Measurements from ENCODE around the gene GRM4. TPM values are rescaled to one million over a fixed set of nuclear protein-coding genes. Genes with fewer than 3 reads are reported as not detected.

Gene GRM4
- total RNA-seq, 1 experiment from 2014 or later: 5.6 TPM

DNA sequence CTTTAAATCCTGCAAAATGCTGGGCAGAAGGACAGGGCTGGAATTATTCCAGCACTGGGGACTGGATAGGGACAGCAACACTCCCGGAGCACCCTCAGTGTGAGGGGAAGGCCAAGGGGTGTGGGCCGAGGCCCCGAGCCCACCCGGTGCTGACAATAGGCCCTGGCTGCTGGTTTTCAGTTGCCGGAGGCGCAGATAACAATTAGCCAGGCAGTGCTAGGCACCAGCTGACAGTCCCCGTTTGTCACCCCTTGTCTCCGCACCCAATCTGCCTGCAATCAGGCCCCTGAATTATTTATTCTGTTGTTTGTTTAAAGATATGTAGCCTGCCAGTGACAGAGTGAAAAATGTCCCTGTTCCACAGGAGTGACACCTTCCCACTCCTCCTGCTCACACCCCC is 120.0 kb downstream of the GRM4 start:
- H4K8ac ChIP-seq (replicated peaks; ENCODE audit: insufficient read length, low read depth, low read length): no peak overlapping the region
- no peak overlapping the region for H2BK120ac ChIP-seq (ENCODE audit: low read depth, low read length, poor library complexity, severe bottlenecking)
- H2BK15ac ChIP-seq (ENCODE audit: low read depth, low read length): no peak overlapping the region
- no peak overlapping the region for H3K4ac ChIP-seq (ENCODE audit: low read depth, low read length)
- no peak overlapping the region for H3K56ac ChIP-seq (ENCODE audit: insufficient read length, low read depth, low read length)
- no peak overlapping the region for H3K23ac ChIP-seq (ENCODE audit: insufficient read length, low read depth, low read length)
- no peak overlapping the region for H3K9ac ChIP-seq (ENCODE audit: extremely low read depth, insufficient read length, low read length)
- no peak overlapping the region for H2AK5ac ChIP-seq (ENCODE audit: insufficient read length, low read length)
- no CpG with 5 or more reads among the region's 8 CpGs for WGBS (ENCODE audit: extremely low coverage, insufficient read length, low lambda C conversion rate)
- Mint-ChIP-seq H3K4me1 (peaks cover 7 to 12% of the 10 kb centered on the region in 2 experiments), H3K27ac (no peak overlapping the region), H3K4me3 (no peak overlapping the region), H3K36me3 (ENCODE audit: insufficient read depth in 1 of 3, low read depth in 3 of 3) (peaks cover 0 to 8% (median 6%) of the 10 kb centered on the region in 3 experiments; a peak in 3 of 7 replicates), H3K9me3 (peaks cover 0 to 3% of the 10 kb centered on the region in 2 experiments; a peak in 1 of 5 replicates), H3K27me3 (ENCODE audit: low read depth) (peaks cover 29% of the 10 kb centered on the region)
- H3K14ac ChIP-seq (ENCODE audit: insufficient read depth, low read length): no peak overlapping the region
- H3K79me2 ChIP-seq (ENCODE audit: insufficient read depth, low read length): no peaks in the 10 kb centered on the region
- no peak overlapping the region for H2BK20ac ChIP-seq (ENCODE audit: low read depth, low read length, poor library complexity, severe bottlenecking)
- no peak overlapping the region for H3K4me2 ChIP-seq (ENCODE audit: insufficient read depth, insufficient read length, low read length)
- no peak overlapping the region for H3T11ph ChIP-seq (ENCODE audit: low read length)
- no peak overlapping the region for H2AFZ ChIP-seq (ENCODE audit: low read length)
- no peak overlapping the region for H4K91ac ChIP-seq (ENCODE audit: insufficient read length, low read depth, low read length)
- no peaks in the 10 kb centered on the region for H3K4me1 ChIP-seq (ENCODE audit: insufficient read depth, low read length)
- no peak overlapping the region for H2BK12ac ChIP-seq (ENCODE audit: insufficient read length, low read depth, low read length)
- TF ChIP-seq CTCF (conservative IDR thresholded peaks at IDR 0.05): no peak
- no peaks in the 10 kb centered on the region for H3K9me3 ChIP-seq (ENCODE audit: control insufficient read depth, low read depth, low read length)
- H2BK5ac ChIP-seq (ENCODE audit: insufficient read length, low read length): no peak overlapping the region
- no peaks in the 10 kb centered on the region for H3K79me1 ChIP-seq (ENCODE audit: insufficient read depth, low read depth, low read length, poor library complexity, severe bottlenecking)
- no peak overlapping the region for H4K5ac ChIP-seq (ENCODE audit: insufficient read length, low read depth, low read length)
- no peak overlapping the region for H3K18ac ChIP-seq (ENCODE audit: insufficient read length, low read depth, low read length)
- H3K27ac ChIP-seq (ENCODE audit: insufficient read length, low read depth, low read length): no peak overlapping the region
- no peaks in the 10 kb centered on the region for H3K27me3 ChIP-seq (ENCODE audit: insufficient read depth, low read length)
- DNase-seq: no peak
- H4K20me1 ChIP-seq (ENCODE audit: control insufficient read depth, insufficient read depth, insufficient read length): no peaks in the 10 kb centered on the region
- H3K23me2 ChIP-seq (ENCODE audit: insufficient read length, low read depth, low read length, poor library complexity, severe bottlenecking): no peaks in the 10 kb centered on the region

Measured in H9 (cell line).